SK-N-SH (cell line): ENCODE results near the gene PGBD2. TPM values are rescaled to one million over a fixed set of nuclear protein-coding genes. Genes with fewer than 3 reads are reported as not detected.
A peak's percentile ranks its signal among the peaks of the same experiment; 100 is the strongest.

Experiments
- CTCF ChIA-PET: fragments of 300-600, 350-600 bp; formaldehyde crosslinking; extraction: SDS; loops from one replicate; lab custom pipeline; 2021; lab: Yijun Ruan, JAX
- POLR2A ChIA-PET: fragments of 350-600 bp; sonication (Branson Sonifier 250); formaldehyde crosslinking; extraction: SDS; loops from one replicate; lab custom pipeline; 2020; ENCODE audit warnings: antibody characterized with exemption, inconsistent platforms; lab: Yijun Ruan, JAX
- DNase-seq: peaks from one replicate; pipeline ENCODE4 v3.0.0; 2012
- H2AFZ ChIP-seq: fragments of 200-600 bp; sonication (generic); 2 replicates; pipeline ENCODE4 v1.8.1; 2016; ENCODE audit warnings: antibody characterized with exemption, mild to moderate bottlenecking, low read depth
- H3F3A ChIP-seq: fragments of 200-600 bp; sonication (generic); replicated peaks from 2 replicates; pipeline ENCODE3; 2016; ENCODE audit warnings: antibody characterized with exemption, mild to moderate bottlenecking; ENCODE audit not compliant: insufficient read depth
- H3K27ac ChIP-seq, 2 experiments: fragments of 200-500 bp in 1 of 2; fragments of 200-600 bp in 1 of 2; sonication (Bioruptor generic) in 1 of 2; sonication (generic), shearing (Covaris generic) in 1 of 2; 2 replicates each; pipeline versions ENCODE4 v1.5.1 to v1.6.1; 2014 to 2016; ENCODE audit warnings: low read depth in 2 of 2, inconsistent platforms in 1 of 2, low read length in 1 of 2, mild to moderate bottlenecking in 1 of 2, mixed read lengths in 1 of 2
- H3K27me3 ChIP-seq: fragments of 200-600 bp; sonication (generic), shearing (Covaris generic); 2 replicates; pipeline ENCODE4 v1.6.1; 2016; ENCODE audit warnings: mixed run types; ENCODE audit not compliant: insufficient read depth
- H3K36me3 ChIP-seq, 2 experiments: fragments of 200-500 bp in 1 of 2; fragments of 200-600 bp in 1 of 2; sonication (Bioruptor generic) in 1 of 2; sonication (generic) in 1 of 2; replicated peaks in 1 of 2; 2 replicates each; pipeline versions ENCODE3 to v1.5.1; 2014 to 2016; ENCODE audit warnings: low read length in 1 of 2, mild to moderate bottlenecking in 1 of 2; ENCODE audit not compliant: insufficient read depth in 2 of 2, control insufficient read depth in 1 of 2
- H3K4me1 ChIP-seq, 2 experiments: fragments of 200-500 bp in 1 of 2; fragments of 200-600 bp in 1 of 2; sonication (Bioruptor generic) in 1 of 2; sonication (generic), shearing (Covaris generic) in 1 of 2; 2 replicates each; pipeline versions ENCODE4 v1.5.1 to v1.6.1; 2014 to 2016; ENCODE audit warnings: low read depth in 1 of 2, low read length in 1 of 2, mixed run types in 1 of 2; ENCODE audit not compliant: insufficient read depth in 2 of 2, control insufficient read depth in 1 of 2
- H3K4me2 ChIP-seq: fragments of 200-600 bp; sonication (generic), shearing (Covaris generic); 2 replicates; pipeline ENCODE4 v1.6.1; 2017; ENCODE audit warnings: mixed run types
- H3K4me3 ChIP-seq, 2 experiments: fragments of 200-500 bp in 1 of 2; fragments of 200-600 bp in 1 of 2; sonication (Bioruptor generic) in 1 of 2; sonication (generic), shearing (Covaris generic) in 1 of 2; 2 replicates each; pipeline versions ENCODE4 v1.5.1 to v1.8.1; 2014 to 2016; ENCODE audit warnings: low read depth in 2 of 2, inconsistent platforms in 1 of 2, low read length in 1 of 2, mild to moderate bottlenecking in 1 of 2, mixed read lengths in 1 of 2, moderate library complexity in 1 of 2
- H3K79me2 ChIP-seq: fragments of 200-600 bp; sonication (generic); 2 replicates; pipeline ENCODE4 v1.8.1; 2017; ENCODE audit warnings: mild to moderate bottlenecking; ENCODE audit not compliant: insufficient read depth
- H3K9ac ChIP-seq: fragments of 200-600 bp; sonication (generic); 2 replicates; pipeline ENCODE4 v1.6.1; 2017; ENCODE audit warnings: mixed run types
- H3K9me2 ChIP-seq: fragments of 200-600 bp; sonication (generic); 2 replicates; pipeline ENCODE4 v1.6.1; 2017; ENCODE audit warnings: mixed run types
- H3K9me3 ChIP-seq: fragments of 200-600 bp; sonication (generic); 2 replicates; pipeline ENCODE4 v1.6.1; 2017; ENCODE audit warnings: mixed run types, mild to moderate bottlenecking, moderate library complexity
- H4K20me1 ChIP-seq: fragments of 200-600 bp; sonication (generic); 2 replicates; pipeline ENCODE4 v1.6.1; 2017; ENCODE audit warnings: mild to moderate bottlenecking, mixed run types; ENCODE audit not compliant: insufficient read depth
- CTCF ChIP-seq: fragments of 200-600 bp; sonication (generic); IDR thresholded peaks from 2 replicates; pipeline ENCODE4 v1.6.1; 2017; ENCODE audit warnings: antibody characterized with exemption, mild to moderate bottlenecking, moderate library complexity
- EZH2phosphoT487 ChIP-seq: fragments of 200-600 bp; sonication (generic); IDR thresholded peaks from 2 replicates; pipeline ENCODE4 v1.6.1; 2017; ENCODE audit warnings: low read depth, mixed run types, mild to moderate bottlenecking, antibody characterized with exemption, moderate library complexity, borderline replicate concordance
- FOXM1 ChIP-seq: IDR thresholded peaks from 2 replicates; pipeline ENCODE4 v1.4.0; 2012; ENCODE audit warnings: low read depth, mild to moderate bottlenecking
- GABPA ChIP-seq: IDR thresholded peaks from 2 replicates; pipeline ENCODE4 v1.4.0; 2012; ENCODE audit warnings: low read depth, mild to moderate bottlenecking
- GATA2 ChIP-seq: sonication (generic); formaldehyde crosslinking; IDR thresholded peaks from 2 replicates; pipeline ENCODE4 v1.5.0; 2020; ENCODE audit warnings: mild to moderate bottlenecking, missing genetic modification reagents
- JUND ChIP-seq: IDR thresholded peaks from 2 replicates; pipeline ENCODE4 v1.4.0; 2012
- MEF2A ChIP-seq: IDR thresholded peaks from 2 replicates; pipeline ENCODE4 v1.4.0; 2012; ENCODE audit warnings: low read depth, borderline replicate concordance
- MXI1 ChIP-seq: IDR thresholded peaks from 2 replicates; pipeline ENCODE4 v1.6.1; 2012; ENCODE audit warnings: mild to moderate bottlenecking, low read depth, low read length, improper control_type of control experiment
- NRF1 ChIP-seq: IDR thresholded peaks from 2 replicates; pipeline ENCODE4 v1.6.1; 2012; ENCODE audit warnings: low read depth, mild to moderate bottlenecking, low read length
- PBX3 ChIP-seq: IDR thresholded peaks from 2 replicates; pipeline ENCODE4; 2012
- POLR2AphosphoS5 ChIP-seq: IDR thresholded peaks from 2 replicates; pipeline ENCODE4 v1.6.1; 2012; ENCODE audit warnings: low read depth, low read length
- RAD21 ChIP-seq: IDR thresholded peaks from 2 replicates; pipeline ENCODE4 v1.6.1; 2012; ENCODE audit warnings: mild to moderate bottlenecking, low read length
- RCOR1 ChIP-seq: fragments of 150-350 bp; IDR thresholded peaks from 2 replicates; pipeline ENCODE4 v1.6.1; 2017; ENCODE audit warnings: antibody characterized with exemption, low read length
- RFX5 ChIP-seq: IDR thresholded peaks from 2 replicates; pipeline ENCODE4 v1.6.1; 2012; ENCODE audit warnings: mild to moderate bottlenecking, improper control_type of control experiment, low read length
- SIN3A ChIP-seq: IDR thresholded peaks from 2 replicates; pipeline ENCODE4 v1.6.1; 2012; ENCODE audit warnings: low read depth, mild to moderate bottlenecking, low read length, moderate library complexity, borderline replicate concordance
- SMC3 ChIP-seq: IDR thresholded peaks from 2 replicates; pipeline ENCODE4 v1.6.1; 2012; ENCODE audit warnings: low read depth, low read length, improper control_type of control experiment
- TAF1 ChIP-seq: IDR thresholded peaks from 2 replicates; pipeline ENCODE4 v1.6.1; 2012; ENCODE audit warnings: low read depth, mild to moderate bottlenecking, low read length, moderate library complexity, borderline replicate concordance
- TCF12 ChIP-seq: IDR thresholded peaks from 2 replicates; pipeline ENCODE4 v1.4.0; 2012
- TEAD4 ChIP-seq: IDR thresholded peaks from 2 replicates; pipeline ENCODE4 v1.4.0; 2012; ENCODE audit warnings: mild to moderate bottlenecking, borderline replicate concordance; ENCODE audit not compliant: insufficient read depth
- ZBTB33 ChIP-seq: IDR thresholded peaks from 2 replicates; pipeline ENCODE4 v1.4.0; 2012; ENCODE audit warnings: low read depth, borderline replicate concordance
- WGBS: methylation state at CpG from one replicate; pipeline ENCODE4 v1.1.6; 2017; ENCODE audit warnings: low lambda C conversion rate; 5-methylcytosine and 5-hydroxymethylcytosine counted together
- polyA plus RNA-seq, 3 experiments: library from polyadenylated mRNA; depleted of rRNA; stranded (reverse); fragments of >200 nt; gene quantifications; 2 replicates each; pipeline ENCODE4 v1.2.3, GENCODE V29; 2012
- TF ChIP-seq, protein P1 (sequence below): fragments of 150-350 bp; IDR thresholded peaks from 2 replicates; pipeline ENCODE4 v1.6.1; 2017; ENCODE audit warnings: antibody characterized with exemption, low read length, low read depth, borderline replicate concordance
- TF ChIP-seq, protein P2 (sequence below): IDR thresholded peaks from 2 replicates; pipeline ENCODE4 v1.6.1; 2012; ENCODE audit warnings: mild to moderate bottlenecking, low read depth, low read length, moderate library complexity
- TF ChIP-seq, protein P3 (sequence below): IDR thresholded peaks from 2 replicates; pipeline ENCODE4 v1.4.0; 2012; ENCODE audit warnings: low read depth

PGBD2 gene
- polyA plus RNA-seq, 1 of the 3 experiments (the other 2 are of a cell fraction): 6.4 TPM

DNA sequence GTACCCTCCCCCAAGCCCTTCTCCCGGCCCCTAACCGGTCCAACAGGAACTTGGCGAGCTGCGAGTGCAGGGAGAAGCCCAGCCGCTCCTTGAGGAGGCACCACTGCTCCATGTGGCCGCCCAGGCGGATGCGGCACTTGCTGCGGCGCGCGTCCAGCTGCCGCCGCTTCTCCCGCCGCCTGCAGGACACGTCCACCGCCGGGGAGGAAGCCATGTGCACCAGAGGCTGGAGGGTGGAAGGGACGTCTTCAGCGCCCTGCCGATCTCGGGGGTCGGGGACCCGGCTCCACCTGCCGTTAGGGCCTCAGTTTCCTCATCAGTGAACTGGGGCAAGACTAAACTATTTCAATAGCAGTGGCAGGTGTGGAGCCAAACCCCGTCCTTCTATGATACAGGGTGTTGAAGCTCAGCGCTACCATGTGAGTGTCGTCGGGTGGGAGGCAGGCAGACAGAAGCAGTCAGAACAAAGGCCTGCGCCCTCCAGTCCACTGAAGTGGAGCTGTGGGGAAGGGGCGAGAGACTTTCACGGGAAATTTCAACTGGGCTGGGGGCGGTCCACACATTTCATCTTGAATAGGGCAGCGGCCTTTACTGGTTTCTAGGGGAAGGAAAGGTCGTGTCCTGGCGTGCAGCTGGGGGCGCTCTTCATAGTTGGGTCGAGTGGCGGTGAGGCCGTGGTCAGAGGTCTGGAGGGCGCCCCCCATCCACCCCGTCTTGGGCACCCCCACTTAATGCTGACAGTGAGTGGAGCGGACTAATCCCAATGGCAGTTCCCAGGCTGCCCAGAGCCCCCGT lies 47.7 kb upstream of the PGBD2 start:
- H3K27ac ChIP-seq: peak overlapping the region; percentile 32 to 86; a peak in 3 of 4 replicates
- H2AFZ ChIP-seq: peak overlapping the region; percentile 92
- WGBS: 3% methylated on average over 11 of the region's 45 CpGs
- H3K4me2 ChIP-seq: peak overlapping the region; percentile 94
- no peaks in the 10 kb centered on the region for H3K9me3 ChIP-seq
- peak overlapping the region; percentile 62 to 66 for H3K4me3 ChIP-seq
- no peaks in the 10 kb centered on the region for H3K9me2 ChIP-seq
- peaks cover 8 to 21% of the 10 kb centered on the region in 2 experiments for H3K36me3 ChIP-seq
- no peaks in the 10 kb centered on the region for H4K20me1 ChIP-seq
- no peaks in the 10 kb centered on the region for H3K27me3 ChIP-seq
- POLR2A ChIA-PET: interaction anchor here (0.9 to 2.8 kb wide), 6 partner anchors 9 to 32 kb away, joined by 3 to 23 read pairs (median 6); partner anchors contain the start of genes SH3BP5L and ZNF672
- no peaks in the 10 kb centered on the region for H3F3A ChIP-seq
- CTCF ChIA-PET: interaction anchor here (0.7 to 3.8 kb wide), 21 partner anchors 9 to 66 kb away, joined by 3 to 33 read pairs (median 4); partner anchors contain the start of genes SH3BP5L and ZNF672
- DNase-seq: peak; percentile 79
- H3K4me1 ChIP-seq: peaks cover 9 to 25% of the 10 kb centered on the region in 2 experiments; a peak in 3 of 4 replicates
- peaks cover 10% of the 10 kb centered on the region; the same call in 1 of the 2 replicates for H3K79me2 ChIP-seq
- peak overlapping the region; percentile 70 for H3K9ac ChIP-seq
- TF ChIP-seq CTCF (peak; percentile 54), JUND (no peak), POLR2AphosphoS5 (no peak), MXI1 (peak; percentile 89), GABPA (no peak), TCF12 (no peak), FOXM1 (no peak), TEAD4 (no peak), RAD21 (peak; percentile 12; the same call in 1 of the 2 replicates), SMC3 (no peak; the same call in 1 of the 2 replicates), MEF2A (no peak), RFX5 (no peak), ZBTB33 (no peak), GATA2 (CRISPR knock-in tag) (no peak), TAF1 (no peak), PBX3 (no peak), SIN3A (no peak), NRF1 (no peak), EZH2phosphoT487 (no peak), RCOR1 (no peak)
- TF ChIP-seq, protein P1, sequence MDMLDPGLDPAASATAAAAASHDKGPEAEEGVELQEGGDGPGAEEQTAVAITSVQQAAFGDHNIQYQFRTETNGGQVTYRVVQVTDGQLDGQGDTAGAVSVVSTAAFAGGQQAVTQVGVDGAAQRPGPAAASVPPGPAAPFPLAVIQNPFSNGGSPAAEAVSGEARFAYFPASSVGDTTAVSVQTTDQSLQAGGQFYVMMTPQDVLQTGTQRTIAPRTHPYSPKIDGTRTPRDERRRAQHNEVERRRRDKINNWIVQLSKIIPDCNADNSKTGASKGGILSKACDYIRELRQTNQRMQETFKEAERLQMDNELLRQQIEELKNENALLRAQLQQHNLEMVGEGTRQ: no peak
- TF ChIP-seq, protein P2, sequence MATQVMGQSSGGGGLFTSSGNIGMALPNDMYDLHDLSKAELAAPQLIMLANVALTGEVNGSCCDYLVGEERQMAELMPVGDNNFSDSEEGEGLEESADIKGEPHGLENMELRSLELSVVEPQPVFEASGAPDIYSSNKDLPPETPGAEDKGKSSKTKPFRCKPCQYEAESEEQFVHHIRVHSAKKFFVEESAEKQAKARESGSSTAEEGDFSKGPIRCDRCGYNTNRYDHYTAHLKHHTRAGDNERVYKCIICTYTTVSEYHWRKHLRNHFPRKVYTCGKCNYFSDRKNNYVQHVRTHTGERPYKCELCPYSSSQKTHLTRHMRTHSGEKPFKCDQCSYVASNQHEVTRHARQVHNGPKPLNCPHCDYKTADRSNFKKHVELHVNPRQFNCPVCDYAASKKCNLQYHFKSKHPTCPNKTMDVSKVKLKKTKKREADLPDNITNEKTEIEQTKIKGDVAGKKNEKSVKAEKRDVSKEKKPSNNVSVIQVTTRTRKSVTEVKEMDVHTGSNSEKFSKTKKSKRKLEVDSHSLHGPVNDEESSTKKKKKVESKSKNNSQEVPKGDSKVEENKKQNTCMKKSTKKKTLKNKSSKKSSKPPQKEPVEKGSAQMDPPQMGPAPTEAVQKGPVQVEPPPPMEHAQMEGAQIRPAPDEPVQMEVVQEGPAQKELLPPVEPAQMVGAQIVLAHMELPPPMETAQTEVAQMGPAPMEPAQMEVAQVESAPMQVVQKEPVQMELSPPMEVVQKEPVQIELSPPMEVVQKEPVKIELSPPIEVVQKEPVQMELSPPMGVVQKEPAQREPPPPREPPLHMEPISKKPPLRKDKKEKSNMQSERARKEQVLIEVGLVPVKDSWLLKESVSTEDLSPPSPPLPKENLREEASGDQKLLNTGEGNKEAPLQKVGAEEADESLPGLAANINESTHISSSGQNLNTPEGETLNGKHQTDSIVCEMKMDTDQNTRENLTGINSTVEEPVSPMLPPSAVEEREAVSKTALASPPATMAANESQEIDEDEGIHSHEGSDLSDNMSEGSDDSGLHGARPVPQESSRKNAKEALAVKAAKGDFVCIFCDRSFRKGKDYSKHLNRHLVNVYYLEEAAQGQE: no peak
- TF ChIP-seq, protein P3, sequence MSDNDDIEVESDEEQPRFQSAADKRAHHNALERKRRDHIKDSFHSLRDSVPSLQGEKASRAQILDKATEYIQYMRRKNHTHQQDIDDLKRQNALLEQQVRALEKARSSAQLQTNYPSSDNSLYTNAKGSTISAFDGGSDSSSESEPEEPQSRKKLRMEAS: peak; percentile 63; the same call in 1 of the 2 replicates
